Liver (tissue), 9 donors: ENCODE measurements around the gene CLEC4G. TPM values are rescaled to one million over a fixed set of nuclear protein-coding genes. Genes with fewer than 3 reads are reported as not detected.

Experiments used
- DNase-seq: peaks from one replicate; pipeline ENCODE4 v3.0.0-alpha.2; 2017; ENCODE audit warnings: low spot score
- H3K27ac ChIP-seq, 2 donors: one replicate each; pipeline ENCODE4 v1.7.0; 2013; ENCODE audit warnings: inconsistent platforms in 2 of 2, low read length in 2 of 2, control low read depth in 1 of 2, low read depth in 1 of 2, mild to moderate bottlenecking in 1 of 2
- H3K27me3 ChIP-seq, 4 donors: one replicate each; pipeline versions ENCODE4 v1.6.1 to v1.7.0; 2013; ENCODE audit warnings: low read length in 3 of 4, inconsistent platforms in 1 of 4, mild to moderate bottlenecking in 1 of 4, moderate library complexity in 1 of 4; ENCODE audit not compliant: control insufficient read depth in 4 of 4, insufficient read depth in 4 of 4
- H3K36me3 ChIP-seq, 4 donors: one replicate each; pipeline versions ENCODE4 v1.6.1 to v1.7.0; 2013; ENCODE audit warnings: low read length in 3 of 4, mild to moderate bottlenecking in 3 of 4, low read depth in 1 of 4, moderate library complexity in 1 of 4; ENCODE audit not compliant: control insufficient read depth in 4 of 4, insufficient read depth in 3 of 4
- H3K4me1 ChIP-seq, 4 donors: one replicate each; pipeline versions ENCODE4 v1.6.1 to v1.7.0; 2013; ENCODE audit warnings: low read length in 3 of 4, mild to moderate bottlenecking in 3 of 4, moderate library complexity in 1 of 4; ENCODE audit not compliant: control insufficient read depth in 4 of 4, insufficient read depth in 4 of 4
- H3K4me3 ChIP-seq, 3 donors: one replicate each; pipeline versions ENCODE4 v1.6.1 to v1.7.0; 2013; ENCODE audit warnings: low read length in 3 of 3, control low read depth in 1 of 3, low read depth in 1 of 3, mild to moderate bottlenecking in 1 of 3
- H3K9ac ChIP-seq, 2 donors: one replicate each; pipeline ENCODE4 v1.7.0; 2013; ENCODE audit warnings: low read length in 2 of 2, mild to moderate bottlenecking in 2 of 2, moderate library complexity in 2 of 2, control low read depth in 1 of 2, low read depth in 1 of 2
- H3K9me3 ChIP-seq, 4 donors: one replicate each; pipeline versions ENCODE4 v1.6.1 to v1.7.0; 2013; ENCODE audit warnings: low read length in 3 of 4; ENCODE audit not compliant: control insufficient read depth in 4 of 4
- ATF3 ChIP-seq: IDR thresholded peaks from 2 replicates; pipeline ENCODE4 v1.6.1; 2016; ENCODE audit warnings: antibody characterized with exemption
- EGR1 ChIP-seq, 2 donors: IDR thresholded peaks; 2 replicates each; pipeline ENCODE4 v1.6.1; 2016 to 2018; ENCODE audit warnings: antibody characterized with exemption in 2 of 2, low read depth in 2 of 2
- FOXA1 ChIP-seq: IDR thresholded peaks from 2 replicates; pipeline ENCODE4 v1.6.1; 2016; ENCODE audit warnings: antibody characterized with exemption
- FOXA2 ChIP-seq: IDR thresholded peaks from 2 replicates; pipeline ENCODE4 v1.6.1; 2016; ENCODE audit warnings: antibody characterized with exemption
- HNF4A ChIP-seq, 2 donors: conservative IDR thresholded peaks; 2 replicates each; pipeline ENCODE4 v1.6.1; 2016; ENCODE audit warnings: antibody characterized with exemption in 2 of 2, mild to moderate bottlenecking in 2 of 2
- HNF4G ChIP-seq: IDR thresholded peaks from 2 replicates; pipeline ENCODE4 v1.6.1; 2016; ENCODE audit warnings: antibody characterized with exemption
- JUND ChIP-seq, 2 donors: IDR thresholded peaks; 2 replicates each; pipeline ENCODE4 v1.6.1; 2016; ENCODE audit warnings: antibody characterized with exemption in 2 of 2
- MAX ChIP-seq: IDR thresholded peaks from 2 replicates; pipeline ENCODE4 v1.6.1; 2016; ENCODE audit warnings: antibody characterized with exemption
- NR2F2 ChIP-seq: IDR thresholded peaks from 2 replicates; pipeline ENCODE4 v1.6.1; 2016; ENCODE audit warnings: antibody characterized with exemption
- RAD21 ChIP-seq, 2 donors: IDR thresholded peaks; 2 replicates each; pipeline ENCODE4 v1.6.1; 2016; ENCODE audit warnings: antibody characterized with exemption in 2 of 2, mild to moderate bottlenecking in 2 of 2
- REST ChIP-seq: IDR thresholded peaks from 2 replicates; pipeline ENCODE4 v1.6.1; 2016; ENCODE audit warnings: antibody characterized with exemption, mild to moderate bottlenecking
- RXRA ChIP-seq, 2 donors: IDR thresholded peaks; 2 replicates each; pipeline ENCODE4 v1.6.1; 2017 to 2018; ENCODE audit warnings: antibody characterized with exemption in 2 of 2, mild to moderate bottlenecking in 1 of 2
- SP1 ChIP-seq: IDR thresholded peaks from 2 replicates; pipeline ENCODE4 v1.6.1; 2018; ENCODE audit warnings: antibody characterized with exemption, mild to moderate bottlenecking
- TAF1 ChIP-seq: conservative IDR thresholded peaks from 2 replicates; pipeline ENCODE4 v1.6.1; 2016; ENCODE audit warnings: antibody characterized with exemption, mild to moderate bottlenecking
- YY1 ChIP-seq: IDR thresholded peaks from 2 replicates; pipeline ENCODE4 v1.6.1; 2016; ENCODE audit warnings: antibody characterized with exemption, mild to moderate bottlenecking
- WGBS: extraction: QIAGEN DNeasy Blood & Tissue Kit; methylation state at CpG from one replicate; pipeline ENCODE4 v1.1.7; 2013; 5-methylcytosine and 5-hydroxymethylcytosine counted together
- polyA plus RNA-seq, 2 donors: library from polyadenylated mRNA; stranded (reverse) in 1 of 2; unstranded in 1 of 2; fragments of 200-250 nt in 1 of 2; fragments of >200 nt in 1 of 2; fragmentation: Nextera tagmentation in 1 of 2; extraction: Ambion mirVana in 1 of 2; gene quantifications; one replicate each; pipeline versions ENCODE4 v1.2.1 to v1.2.3, GENCODE V29; 2013 to 2015
- total RNA-seq, 2 donors: library from RNA; depleted of rRNA; stranded (reverse); fragments of >200 nt; gene quantifications; one replicate each; pipeline ENCODE4 v1.2.3, GENCODE V29; 2014
- donor health status: healthy.
- donor health status: healthy.
- donor health status: healthy.
- donor health status: healthy.
- donor health status: healthy.

CLEC4G gene
- total and polyA plus RNA-seq, 4 donors = 7.7 to 69.0 (median 45.6) TPM

GRCh38 chr19:7773841-7774240 lies 41.9 kb upstream of the CLEC4G start (continued):
- TF ChIP-seq REST (no peak), ATF3 (no peak), FOXA2 (no peak), NR2F2 (no peak), FOXA1 (no peak), HNF4A (conservative IDR thresholded peaks at IDR 0.05) (no peak), RAD21 (IDR thresholded peaks at IDR 0.05) (no peak), JUND (IDR thresholded peaks at IDR 0.05) (no peak)

GRCh38 chr19:7772752-7773291 lies 40.9 kb upstream of the CLEC4G start:
- no peaks in the 10 kb centered on the region for H3K27me3 ChIP-seq
- H3K36me3 ChIP-seq = no peaks in the 10 kb centered on the region
- no peak overlapping the region for H3K27ac ChIP-seq
- no peaks in the 10 kb centered on the region for H3K9me3 ChIP-seq
- no peaks in the 10 kb centered on the region for H3K4me1 ChIP-seq
- WGBS = 57% methylated on average over 8 of the region's 8 CpGs
- TF ChIP-seq EGR1 (IDR thresholded peaks at IDR 0.05; ENCODE audit: low read depth in 2 of 2) (no peak), HNF4A (conservative IDR thresholded peaks at IDR 0.05) (no peak), JUND (IDR thresholded peaks at IDR 0.05) (no peak), TAF1 (no peak), MAX (no peak), REST (no peak), YY1 (no peak), FOXA1 (no peak), FOXA2 (no peak), SP1 (no peak), RXRA (IDR thresholded peaks at IDR 0.05) (no peak)
- H3K9ac ChIP-seq = no peak overlapping the region
- H3K4me3 ChIP-seq = no peak overlapping the region
- DNase-seq = no peak

- Histone ChIP-seq H3K9ac (no peak overlapping the region), H3K27me3 (no peaks in the 10 kb centered on the region), H3K4me1 (no peaks in the 10 kb centered on the region), H3K36me3 (no peaks in the 10 kb centered on the region), H3K4me3 (no peak overlapping the region), H3K9me3 (no peaks in the 10 kb centered on the region), H3K27ac (no peak overlapping the region)
- no peak for DNase-seq
- 67% methylated on average over 8 of the region's 8 CpGs for WGBS
- TF ChIP-seq YY1 = no peak
- TF ChIP-seq SP1 = no peak
- no peak for TF ChIP-seq MAX
- no peak for TF ChIP-seq HNF4G
Measured at GRCh38 chr19:7771072-7771471, 39.2 kb upstream of the CLEC4G start.
